Measurements from ENCODE around the gene GPBP1L1.
"Not testable (repeated sequence)": the region's sequence is repeated elsewhere in the genome, so short reads cannot be mapped to it uniquely, and the experiment has no call there.

GPBP1L1 gene

DNA sequence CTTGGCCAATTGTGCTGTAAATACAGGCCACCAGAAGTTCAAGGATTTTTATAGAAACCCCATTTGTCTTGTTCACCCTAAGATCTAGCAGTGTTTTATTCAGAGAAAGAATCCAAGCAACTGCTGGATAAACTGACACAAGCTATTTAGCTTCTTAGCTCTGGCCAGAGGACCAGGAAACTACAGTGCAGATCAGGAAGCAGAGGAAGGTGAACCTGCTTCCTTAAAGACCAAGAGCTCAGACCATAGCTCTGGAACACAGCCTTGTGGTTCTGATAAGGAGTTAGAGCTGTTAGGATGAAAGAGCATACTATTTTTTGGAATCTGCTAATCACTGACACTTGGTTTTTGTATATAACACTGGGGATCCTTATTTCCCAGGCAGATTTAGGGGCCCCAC, 57.3 kb downstream of the GPBP1L1 start:
- DNase-seq, result no peak

DNA sequence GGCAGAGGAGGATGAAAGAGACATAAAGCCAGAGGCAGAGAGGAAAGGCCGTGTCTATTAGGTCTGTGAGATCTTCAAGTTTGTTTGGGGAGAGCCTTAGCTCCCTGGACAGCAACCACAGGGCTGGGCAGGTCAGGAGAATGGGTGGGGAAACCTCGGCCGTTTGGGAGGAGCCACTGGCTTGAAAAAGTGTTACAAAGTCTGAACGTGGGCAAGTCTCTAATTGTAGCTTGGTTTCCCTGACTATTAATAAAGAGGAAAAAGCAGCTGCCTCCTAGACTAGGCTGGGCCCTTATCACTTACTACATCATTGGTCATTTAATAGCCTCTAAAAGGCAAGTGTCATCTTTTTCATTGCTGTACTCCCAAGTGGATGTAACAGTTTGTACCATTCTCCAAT, 62.4 kb downstream of the GPBP1L1 start, which contains the start of gene CCDC17:
Gene CCDC17 (minus strand): TSS at position 83 of the 400 bp plus-strand sequence. CDS start 145 bp downstream, outside the sequence.
- DNase-seq, result no peak

DNA sequence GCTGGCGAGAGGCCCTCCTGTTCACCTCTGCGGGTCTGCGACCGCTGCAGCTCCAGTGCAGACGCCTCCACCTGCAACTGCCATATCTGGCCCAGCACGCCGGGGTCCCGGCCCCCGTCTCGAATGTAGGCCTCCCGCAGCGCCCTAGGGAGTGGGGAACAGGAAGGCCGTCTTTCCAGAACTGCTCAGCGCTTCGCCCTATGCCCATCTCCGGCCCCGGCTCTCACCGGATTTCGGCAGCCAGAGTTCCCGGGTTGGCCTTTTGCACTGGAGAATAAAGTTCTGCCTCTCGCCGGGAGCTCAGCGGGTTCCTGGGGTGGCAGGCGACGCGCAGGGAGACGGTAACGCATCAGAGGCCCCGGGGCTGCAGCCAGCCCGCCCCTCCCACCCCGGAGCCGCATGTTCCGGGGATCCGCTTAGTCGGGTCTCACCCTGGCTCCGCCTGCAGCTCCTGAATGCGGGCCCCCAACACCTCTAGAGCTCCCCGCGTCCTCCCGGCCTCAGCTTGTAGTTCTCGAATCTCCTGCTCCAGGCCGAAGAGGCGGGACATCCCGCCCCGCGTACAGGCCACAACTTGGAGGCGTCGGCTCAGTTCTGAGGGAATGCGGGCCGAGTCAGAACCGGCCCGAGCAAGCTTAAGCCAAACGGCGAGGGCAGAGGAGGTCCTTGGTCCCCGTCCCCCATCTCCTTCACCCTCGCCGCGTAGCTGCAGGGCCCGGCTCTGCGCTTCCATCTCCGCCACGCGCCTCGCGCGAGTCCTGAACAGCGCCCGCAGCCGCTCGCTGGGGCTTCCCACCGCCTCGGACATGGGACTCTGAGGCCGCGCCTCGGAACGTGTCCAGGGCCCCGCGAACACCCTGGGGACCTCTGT, 63.6 kb downstream of the GPBP1L1 start:
- DNase-seq, result no peak

DNA sequence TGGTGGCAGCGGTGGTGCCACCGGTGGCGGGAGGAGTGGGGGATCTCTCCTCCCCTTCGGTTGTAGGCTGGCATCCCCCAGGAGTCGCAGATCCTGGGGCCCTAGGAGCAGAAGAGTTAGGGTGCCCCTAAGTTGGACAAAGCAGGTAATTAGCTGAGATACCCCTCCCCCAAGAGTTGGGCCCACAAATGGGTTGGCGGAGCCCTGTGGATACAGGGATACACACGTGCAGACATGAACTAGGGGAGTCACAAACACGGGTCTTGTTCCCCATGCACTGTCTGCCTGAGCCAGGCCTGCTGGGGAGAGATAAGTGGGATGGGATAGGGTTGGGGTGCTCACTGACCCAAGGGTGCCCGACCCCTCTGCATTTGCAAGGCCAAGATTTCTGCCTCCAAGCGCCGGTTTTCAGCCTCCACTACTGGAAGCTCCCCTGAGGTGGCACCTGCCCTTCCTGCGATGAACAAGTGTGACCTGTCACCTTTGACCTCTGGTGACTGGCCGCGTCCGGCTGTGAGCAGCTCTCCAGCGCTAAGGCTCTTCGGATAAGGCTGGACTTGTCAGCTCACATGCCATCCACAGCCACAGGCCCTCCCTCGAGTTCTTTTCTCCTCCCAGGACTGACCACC, 64.3 kb downstream of the GPBP1L1 start:
- no peak for DNase-seq

DNA sequence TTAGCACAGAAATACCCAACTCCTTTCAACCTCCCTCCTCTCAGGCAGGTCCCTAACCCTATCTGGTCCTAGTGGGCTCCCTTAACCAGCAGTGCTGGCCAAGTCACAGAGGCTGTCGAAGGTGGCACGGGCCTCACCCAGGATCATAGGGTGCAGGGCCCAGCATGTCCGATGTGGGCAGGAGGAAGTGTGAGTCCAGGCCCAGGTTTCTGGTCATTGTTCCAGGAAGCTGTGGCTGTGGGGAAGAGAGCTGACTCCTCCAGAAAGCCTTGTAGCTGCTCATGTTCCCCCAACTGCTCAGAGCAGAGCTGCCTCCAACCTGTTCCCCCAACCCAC, 64.9 kb downstream of the GPBP1L1 start:
- no peak for DNase-seq

DNA sequence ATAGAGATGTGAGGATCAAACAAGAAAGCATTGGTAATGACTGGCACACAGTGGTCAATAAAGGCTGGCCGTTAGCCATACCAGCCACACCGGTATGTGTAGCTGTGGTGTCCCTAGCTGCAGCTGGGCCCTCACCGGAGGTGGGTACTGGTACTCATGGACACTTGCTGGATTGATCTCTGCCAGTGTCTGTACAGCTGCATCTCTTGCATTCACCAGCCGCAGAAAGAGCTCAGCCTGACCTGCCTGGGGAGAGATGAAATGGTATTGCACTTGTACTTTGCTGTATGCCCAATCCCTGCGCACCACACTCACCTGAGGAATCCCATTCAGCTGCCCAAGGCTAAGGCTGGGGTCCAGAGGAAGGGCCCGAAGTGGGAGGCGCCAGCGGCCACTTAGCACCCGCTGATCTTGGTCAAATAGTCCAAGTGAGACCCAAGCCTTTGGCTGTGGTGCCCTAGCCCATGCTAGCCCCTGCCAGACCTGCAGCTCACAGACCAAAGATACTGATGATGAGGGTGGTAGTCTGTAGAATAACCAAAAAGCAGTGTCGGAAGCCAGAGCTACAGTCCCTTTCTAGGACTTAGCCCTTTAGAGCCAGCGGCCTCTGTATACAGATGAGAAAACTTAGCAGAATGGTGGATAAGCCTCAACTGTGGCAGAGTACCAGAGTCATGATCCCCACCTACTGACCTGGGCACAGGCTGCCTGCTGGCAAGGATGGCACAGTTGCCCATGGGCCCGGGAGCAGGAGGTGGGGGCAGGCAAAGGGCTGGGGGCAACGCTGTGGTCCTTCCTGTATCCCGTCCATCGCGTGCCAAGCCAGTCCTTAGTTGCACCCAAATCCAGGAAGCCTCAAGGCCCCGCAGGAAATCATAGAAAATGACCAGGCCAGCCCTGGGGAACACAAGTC, 65.5 kb downstream of the GPBP1L1 start:
- DNase-seq, result no peak

DNA sequence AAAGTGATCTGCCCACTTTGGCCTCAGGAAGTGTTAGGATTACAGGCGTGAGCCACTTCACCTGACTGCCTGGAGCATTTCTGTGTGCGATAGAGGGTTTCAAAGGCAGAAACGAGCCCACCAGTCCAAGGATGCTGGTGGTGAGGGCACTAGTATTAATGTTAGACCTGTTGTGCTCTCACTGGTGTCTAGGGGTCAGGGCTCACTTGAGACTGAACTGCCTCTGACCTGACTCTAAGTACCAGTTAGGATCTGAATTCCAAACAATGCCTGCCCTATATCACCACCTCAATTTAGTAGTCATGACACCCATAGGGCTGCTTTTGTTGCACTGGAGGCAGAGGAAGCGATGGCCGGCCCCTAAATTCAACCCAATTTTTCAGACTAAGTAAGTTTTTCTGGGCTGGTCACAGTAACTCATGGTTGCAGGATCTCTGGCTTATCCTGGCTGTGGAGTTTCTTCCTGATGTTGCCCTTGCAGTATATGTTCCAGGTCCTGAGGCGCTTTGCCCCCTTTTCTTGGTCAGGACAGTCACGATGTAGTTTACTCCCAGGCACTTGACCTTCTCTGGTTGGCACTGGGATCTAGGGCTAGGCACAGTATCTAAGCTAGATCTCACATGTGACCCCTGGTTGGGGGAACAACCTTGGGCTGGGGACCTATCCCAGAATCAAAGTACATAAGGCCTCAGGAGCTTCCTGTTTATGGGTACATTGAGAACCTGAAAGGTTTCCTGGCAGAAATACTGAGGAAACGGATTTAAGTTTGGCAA, 67.0 kb downstream of the GPBP1L1 start:
- no peak for DNase-seq

DNA sequence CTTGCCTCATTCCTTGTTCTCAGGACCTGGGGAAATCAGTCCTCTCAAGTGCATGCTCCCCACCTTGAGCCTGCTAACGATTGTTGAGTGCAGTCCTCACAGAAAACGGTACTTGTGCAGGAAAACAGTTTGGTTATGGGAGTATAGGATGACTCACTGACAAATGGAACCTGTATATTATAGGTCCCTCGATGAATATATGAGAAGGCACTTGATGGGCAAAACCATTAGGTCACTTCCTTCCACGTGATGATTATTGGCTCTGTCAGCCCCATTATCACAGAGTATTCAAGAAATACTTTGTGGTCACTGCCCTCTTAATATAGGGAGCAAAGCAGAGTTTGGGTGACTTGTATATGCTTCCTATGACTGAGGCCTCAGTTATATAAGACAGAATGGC, 68.7 kb downstream of the GPBP1L1 start:
- DNase-seq, result no peak

DNA sequence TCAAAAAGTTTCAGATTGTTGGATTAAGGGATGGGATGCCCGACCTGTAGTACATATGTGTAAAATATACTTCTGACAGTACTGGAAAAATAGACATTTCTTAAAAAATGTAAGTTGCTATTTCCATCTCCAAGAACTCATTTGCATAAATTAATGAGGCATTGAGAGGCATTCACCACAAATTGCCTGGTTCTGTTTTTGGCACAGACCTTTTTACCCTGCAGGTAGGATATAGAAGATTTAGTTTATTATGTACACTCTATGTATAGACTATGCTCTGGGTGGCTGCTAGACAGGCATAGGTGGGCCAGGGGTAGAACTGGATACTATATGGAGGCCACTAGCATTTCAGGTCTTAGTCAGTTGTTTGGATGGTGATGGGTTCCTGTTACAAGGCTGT, 70.4 kb downstream of the GPBP1L1 start:
- DNase-seq, result no peak

DNA sequence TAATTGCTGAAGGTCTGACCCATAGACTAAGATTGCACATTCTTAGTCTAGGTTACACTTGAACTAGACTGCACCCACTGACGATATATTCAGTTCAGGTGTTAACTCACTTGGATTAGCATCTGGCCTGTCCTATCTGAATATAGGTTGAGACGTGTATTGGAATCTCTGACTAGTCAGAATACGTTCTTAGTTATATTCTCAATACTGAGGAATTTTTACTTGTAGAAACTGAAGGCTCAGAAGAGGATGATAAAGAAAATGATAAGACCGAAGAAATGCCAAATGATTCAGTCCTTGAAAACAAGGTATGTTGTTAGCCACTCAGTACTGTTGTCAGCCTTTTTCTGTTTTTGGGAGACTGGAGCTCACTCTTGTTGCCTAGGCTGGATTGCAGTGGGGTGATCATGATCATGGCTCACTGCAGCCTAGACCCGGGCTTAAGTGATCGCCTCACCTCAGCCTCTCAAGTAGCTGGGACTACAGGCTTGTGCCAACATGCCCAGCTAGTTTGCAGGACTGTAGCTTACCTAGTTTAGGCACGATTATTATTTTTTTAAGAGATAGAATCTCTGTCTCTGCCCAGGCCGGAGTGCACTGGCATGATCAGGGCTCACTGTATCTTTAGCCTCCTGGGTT, 73.3 kb downstream of the GPBP1L1 start:
- DNase-seq, result no peak

DNA sequence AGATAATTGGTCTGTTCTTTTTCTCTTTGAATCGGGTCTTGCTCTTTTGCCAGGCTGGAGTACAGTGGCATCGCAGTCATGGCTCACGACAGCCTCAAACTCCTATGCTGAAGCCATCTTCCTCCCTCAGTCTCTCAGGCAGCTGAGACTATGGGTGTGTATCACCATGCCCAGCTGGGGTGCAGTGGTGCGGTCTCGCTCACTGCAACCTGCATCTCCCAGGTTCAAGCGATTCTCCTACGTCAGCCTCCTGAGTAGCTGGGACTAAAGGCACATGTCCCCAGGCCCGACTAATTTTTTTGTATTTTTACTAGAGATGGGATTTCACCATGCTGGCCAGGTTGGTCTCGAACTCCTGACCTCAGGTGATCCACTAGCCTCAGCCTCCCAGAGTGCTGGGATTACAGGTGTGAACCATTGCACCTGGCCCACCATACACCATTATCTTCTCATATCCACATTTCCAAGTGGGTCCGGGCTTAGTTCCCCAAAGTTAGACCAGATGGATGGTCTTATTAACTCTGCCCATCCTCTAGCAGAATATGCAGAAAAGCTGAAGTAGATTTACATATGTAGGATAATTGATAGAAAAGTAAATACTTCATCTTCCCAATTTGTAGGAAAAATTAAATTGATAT, 75.6 kb downstream of the GPBP1L1 start:
- no peak for DNase-seq

DNA sequence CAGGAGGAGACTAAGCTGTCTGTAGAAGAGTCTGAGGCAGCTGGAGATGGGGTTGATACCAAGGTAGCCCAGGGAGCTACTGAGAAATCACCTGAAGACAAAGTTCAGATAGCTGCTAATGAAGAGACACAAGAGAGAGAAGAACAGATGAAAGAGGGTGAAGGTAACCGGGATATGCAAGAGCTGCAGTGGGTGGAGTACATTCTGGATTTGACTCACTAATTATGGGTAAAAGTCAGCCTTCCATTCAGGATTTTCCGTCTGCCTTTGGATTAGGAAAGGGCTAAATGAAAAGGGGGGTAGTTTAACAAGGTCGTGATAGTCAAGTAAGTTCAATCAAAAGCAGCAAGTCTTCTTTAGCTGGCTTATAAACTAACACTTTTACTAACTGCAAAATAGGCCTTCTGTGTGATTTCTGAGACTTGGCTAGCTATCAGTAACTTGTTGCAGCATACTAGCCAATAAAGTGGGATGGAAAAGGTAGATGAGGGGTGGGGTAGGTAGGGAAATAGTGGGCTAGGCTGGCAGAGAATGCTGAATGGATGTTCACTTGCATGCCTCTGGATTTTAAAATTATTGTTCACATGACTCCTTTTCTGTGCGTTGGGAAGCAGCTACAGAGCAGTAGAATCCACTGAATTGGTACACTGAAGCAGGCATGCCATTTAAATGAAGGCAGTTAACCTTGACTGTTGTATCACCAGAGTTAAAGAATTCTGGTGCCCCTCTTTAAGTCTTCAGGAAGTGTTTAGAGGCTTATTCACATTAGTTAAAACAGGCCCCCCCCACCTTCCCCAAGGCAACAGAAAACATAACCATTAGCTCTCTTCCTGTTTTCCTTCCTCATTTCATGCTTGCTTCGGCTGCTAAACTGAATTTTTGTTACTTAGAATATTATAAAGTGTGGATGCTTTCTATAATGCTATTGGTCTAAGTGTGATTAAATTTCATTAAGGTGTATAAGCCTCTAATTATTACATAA, 77.9 kb downstream of the GPBP1L1 start:
- no peak for DNase-seq

DNA sequence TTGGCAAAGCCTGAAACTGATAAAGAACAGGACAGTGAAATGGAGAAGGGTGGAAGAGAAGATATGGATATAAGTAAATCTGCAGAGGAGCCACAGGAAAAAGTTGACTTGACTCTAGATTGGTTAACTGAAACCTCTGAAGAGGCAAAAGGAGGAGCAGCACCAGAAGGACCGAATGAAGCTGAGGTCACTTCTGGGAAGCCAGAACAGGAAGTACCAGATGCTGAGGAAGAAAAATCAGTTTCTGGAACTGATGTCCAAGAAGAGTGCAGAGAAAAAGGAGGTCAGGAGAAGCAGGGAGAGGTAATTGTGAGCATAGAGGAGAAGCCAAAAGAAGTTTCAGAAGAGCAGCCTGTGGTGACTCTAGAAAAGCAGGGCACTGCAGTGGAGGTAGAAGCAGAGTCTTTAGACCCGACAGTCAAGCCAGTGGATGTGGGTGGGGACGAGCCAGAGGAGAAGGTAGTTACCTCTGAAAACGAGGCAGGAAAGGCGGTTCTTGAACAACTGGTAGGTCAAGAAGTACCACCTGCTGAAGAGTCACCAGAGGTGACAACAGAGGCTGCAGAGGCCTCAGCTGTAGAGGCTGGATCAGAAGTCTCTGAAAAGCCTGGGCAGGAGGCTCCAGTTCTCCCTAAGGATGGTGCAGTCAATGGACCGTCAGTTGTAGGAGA, 78.8 kb downstream of the GPBP1L1 start:
- no peak for DNase-seq

DNA sequence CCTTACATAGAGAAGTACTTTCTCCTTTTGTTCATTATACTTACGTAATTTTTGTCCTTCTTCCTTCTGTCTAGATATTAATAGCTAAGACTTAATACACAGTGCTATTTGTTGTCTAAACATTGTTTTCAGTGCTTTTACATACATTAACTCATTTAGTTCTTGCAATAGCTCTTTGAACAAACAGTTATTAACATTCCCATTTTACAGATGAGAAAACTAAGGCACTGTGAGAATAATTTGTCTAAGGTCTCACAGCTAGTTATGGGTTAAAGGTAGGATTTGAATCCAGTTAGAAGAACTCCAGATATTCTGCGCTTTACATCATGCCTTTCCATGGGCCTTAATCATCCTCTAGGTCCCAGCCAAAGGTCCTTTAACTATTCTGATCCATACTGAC, 82.1 kb downstream of the GPBP1L1 start:
- DNase-seq, result no peak

DNA sequence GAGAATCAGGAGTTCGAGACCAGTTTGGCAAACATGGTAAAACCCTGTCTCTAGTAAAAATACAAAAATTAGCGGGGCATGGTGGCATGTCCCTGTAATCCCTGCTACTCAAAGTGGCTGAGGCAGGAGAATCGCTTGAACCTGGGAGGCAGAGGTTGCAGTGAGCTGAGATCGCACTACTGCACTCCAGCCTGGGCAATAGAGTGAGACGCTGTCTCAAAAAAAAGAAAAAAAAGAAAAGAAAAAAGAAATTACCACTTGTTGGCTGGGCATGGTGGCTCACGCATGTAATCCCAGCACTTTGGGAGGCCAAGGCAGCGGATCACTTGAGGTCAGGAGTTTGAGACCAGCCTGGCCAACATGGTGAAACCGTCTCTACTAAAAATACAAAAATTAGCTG, 89.6 kb downstream of the GPBP1L1 start:
- DNase-seq, result not testable (repeated sequence)

DNA sequence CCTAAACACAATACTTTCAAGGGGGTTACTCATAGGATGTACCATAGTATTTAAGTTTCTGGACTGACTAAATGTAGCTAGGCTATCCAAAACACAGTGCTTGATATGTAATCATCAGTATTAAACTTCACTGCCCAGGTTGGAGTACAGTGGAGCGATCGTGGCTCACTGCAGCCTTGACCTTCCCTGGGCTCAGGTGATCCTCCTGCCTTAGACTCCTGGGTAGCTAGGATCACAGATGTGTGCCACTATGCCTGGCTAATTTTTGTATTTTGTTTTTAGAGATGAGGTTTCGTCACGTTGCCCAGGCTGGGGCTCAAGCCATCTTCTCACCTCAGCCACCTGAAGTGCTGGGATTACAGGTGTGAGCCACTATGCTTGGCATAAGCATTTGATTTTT, 91.9 kb downstream of the GPBP1L1 start:
- DNase-seq, result no peak

DNA sequence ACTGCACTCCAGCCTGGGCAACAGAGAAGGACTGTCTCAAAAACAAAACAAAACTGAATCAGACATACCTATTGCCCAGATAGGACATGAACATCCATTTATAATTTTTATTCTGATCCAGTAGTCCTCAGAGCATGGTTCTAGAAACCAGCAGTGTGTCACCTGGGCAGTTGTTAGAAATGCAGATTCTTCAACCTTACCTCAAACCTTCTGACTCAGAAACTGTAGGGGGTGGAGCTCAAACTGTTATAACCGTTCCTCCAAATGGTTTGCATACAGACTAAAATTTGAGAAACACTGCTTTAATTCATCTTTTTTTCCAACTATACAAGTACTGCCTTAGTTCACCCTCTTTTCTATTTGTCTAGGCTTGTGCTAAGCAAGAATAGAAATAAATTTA, 96.5 kb downstream of the GPBP1L1 start:
- DNase-seq, result no peak

DNA sequence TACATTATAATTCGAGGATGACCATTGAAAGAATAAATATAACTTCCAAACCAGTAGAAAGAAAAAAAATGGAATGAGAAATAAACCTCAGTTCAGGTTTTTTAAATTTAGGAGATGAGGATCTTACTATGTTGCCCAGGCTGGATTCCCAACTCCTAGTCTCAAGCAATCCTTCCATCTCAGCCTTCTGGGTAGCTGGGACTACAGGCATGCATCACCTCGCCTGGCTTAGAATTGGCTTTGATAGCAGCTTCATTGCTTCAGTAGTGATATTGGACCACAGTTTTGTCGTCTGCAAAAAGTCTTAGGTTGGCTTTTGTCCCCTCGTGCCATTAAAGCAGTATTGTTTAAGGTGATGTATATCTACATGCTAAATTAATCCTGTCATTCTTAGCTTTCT, 99.6 kb downstream of the GPBP1L1 start:
- DNase-seq, result no peak

DNA sequence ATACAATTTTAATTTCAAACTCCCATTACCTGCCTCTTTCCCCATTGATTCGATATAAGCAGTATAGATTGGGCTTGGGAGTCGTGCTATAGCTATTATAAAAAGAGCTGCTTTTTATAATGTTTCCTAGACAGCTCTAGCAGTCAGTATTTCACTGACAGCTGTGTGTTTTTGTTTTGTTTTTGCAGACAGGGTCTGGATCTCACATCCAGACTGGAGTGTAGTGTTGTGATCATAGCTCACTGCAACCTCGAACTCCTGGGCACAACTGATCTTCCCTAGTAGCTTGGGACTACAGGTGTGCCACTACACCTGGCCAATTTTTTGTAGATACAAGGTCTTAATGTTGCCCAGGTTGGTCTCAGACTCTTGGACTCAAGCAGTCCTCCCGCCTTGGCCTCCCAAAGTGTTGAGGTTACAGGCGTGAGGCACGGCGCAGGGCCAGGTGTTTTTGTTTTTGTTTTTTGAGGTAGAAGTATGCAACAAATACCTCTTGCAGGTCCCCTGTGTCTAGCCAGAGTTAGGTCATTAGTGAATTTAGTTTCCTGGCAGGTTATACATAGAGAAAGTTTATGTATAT, 100.7 kb downstream of the GPBP1L1 start:
- DNase-seq, result no peak

DNA sequence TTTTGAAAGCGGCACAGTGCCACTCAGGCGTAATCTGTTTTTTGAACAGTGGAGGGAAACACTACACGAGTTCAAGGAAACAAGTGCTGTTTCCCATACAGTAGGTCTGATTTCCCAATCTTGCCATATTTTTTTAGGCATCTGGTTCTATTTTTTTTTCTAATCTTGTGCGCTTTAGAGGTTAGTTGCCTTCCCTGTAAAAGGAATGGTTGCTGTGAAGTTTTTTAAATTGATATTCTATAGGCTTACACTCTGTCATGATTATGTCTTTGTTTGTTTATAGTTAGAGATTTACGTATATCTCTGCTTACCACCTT, 101.3 kb downstream of the GPBP1L1 start:
- no peak for DNase-seq
